Cardiac ventricle fibroblast (primary cell): ENCODE results near the gene NUP37. TPM values are rescaled to one million over a fixed set of nuclear protein-coding genes. Genes with fewer than 3 reads are reported as not detected.

Experiments
- total RNA-seq: library from RNA; depleted of rRNA; stranded (reverse); fragments of >200 nt; gene quantifications from 2 replicates; pipeline ENCODE4 v1.2.3, GENCODE V29; 2015

NUP37 gene
- 21.6 and 27.0 TPM in 2 replicates for total RNA-seq

GRCh38 chr12:102119674-102120563 is at the start of gene NUP37, which contains the start of gene PARPBP:
TSS of gene NUP37 (minus strand) at chr12:102120114. CDS start at chr12:102118518, 1,596 bp downstream.
TSS of gene PARPBP (plus strand) at chr12:102120183. CDS start at chr12:102123889, 3,706 bp downstream.

GRCh38 chr12:102061560-102062418 is 58.1 kb downstream of the NUP37 start, which contains the start of gene WASHC3:
TSS of gene WASHC3 (minus strand) at chr12:102061991. CDS start at chr12:102061962, 29 bp downstream.

Other genes with a start within 250 kb of the NUP37 start
- gene DRAM1, start 242.5 kb downstream of the NUP37 start, total RNA-seq = 10.5 and 12.5 TPM in 2 replicates
- 65.0 and 68.6 TPM in 2 replicates for gene WASHC3, start 58.1 kb downstream of the NUP37 start, total RNA-seq
- 1.1 and 2.9 TPM in 2 replicates for gene PARPBP, start 69 bp upstream of the NUP37 start, total RNA-seq
- not detected in 2 replicates for gene PMCH, start 77.7 kb upstream of the NUP37 start, total RNA-seq